HUDEP-2 (cell line): ENCODE results near the gene RPL29.

Experiments used
- DNase-seq, 76 experiments: peaks; one replicate each; lab custom pipeline; 2025; ENCODE audit not compliant: unreplicated experiment in 76 of 76; lab: John Stamatoyannopoulos, UW

RPL29 gene

GRCh38 chr3:52028572-52028971 lies 32.9 kb upstream of the RPL29 start:
- DNase-seq, result no peak

GRCh38 chr3:52026041-52026440 lies 30.3 kb upstream of the RPL29 start:
- no peak for DNase-seq

- DNase-seq, result no peak
These were observed 29.8 kb upstream of the RPL29 start for GRCh38 chr3:52025453-52025852.

GRCh38 chr3:52024765-52025452 lies 29.2 kb upstream of the RPL29 start:
- DNase-seq, result no peak

GRCh38 chr3:52023860-52024764 lies 28.4 kb upstream of the RPL29 start:
- DNase-seq, result no peak

- no peak for DNase-seq
These were observed 27.5 kb upstream of the RPL29 start for GRCh38 chr3:52023101-52023770.

- DNase-seq, result no peak
These were observed 26.8 kb upstream of the RPL29 start for GRCh38 chr3:52022323-52023100.

GRCh38 chr3:52021489-52022268 lies 26.0 kb upstream of the RPL29 start:
- DNase-seq, result no peak

GRCh38 chr3:52020796-52021195 lies 25.1 kb upstream of the RPL29 start:
- no peak for DNase-seq

GRCh38 chr3:52019352-52020080 lies 23.8 kb upstream of the RPL29 start:
- no peak for DNase-seq

GRCh38 chr3:52018319-52019000 lies 22.8 kb upstream of the RPL29 start:
- DNase-seq, result no peak

- DNase-seq, result no peak
These were observed 21.9 kb upstream of the RPL29 start for GRCh38 chr3:52017586-52017985.

- DNase-seq, result no peak
These were observed 19.9 kb upstream of the RPL29 start for GRCh38 chr3:52015438-52016228.

- DNase-seq, result no peak
These were observed 18.9 kb upstream of the RPL29 start for GRCh38 chr3:52014613-52015012.

- no peak for DNase-seq
These were observed 18.3 kb upstream of the RPL29 start for GRCh38 chr3:52013802-52014598.

GRCh38 chr3:52012699-52013098 lies 17.0 kb upstream of the RPL29 start:
- no peak for DNase-seq

- DNase-seq, result no peak
These were observed 14.7 kb upstream of the RPL29 start for GRCh38 chr3:52010431-52010830.
